Smooth muscle cell (in vitro differentiated cells): ENCODE results near the gene GALNT16. TPM values are rescaled to one million over a fixed set of nuclear protein-coding genes. Genes with fewer than 3 reads are reported as not detected.

Experiments
- DNase-seq: peaks from one replicate; lab custom pipeline; 2025; ENCODE audit not compliant: unreplicated experiment; lab: John Stamatoyannopoulos, UW
- H2AFZ ChIP-seq: fragments of 200-600 bp; sonication (generic); 2 replicates; pipeline ENCODE4 v1.6.0; 2016; ENCODE audit warnings: antibody characterized with exemption, low read depth, mild to moderate bottlenecking
- H3F3A ChIP-seq: fragments of 200-600 bp; sonication (generic); 2 replicates; pipeline ENCODE4 v1.6.0; 2017; ENCODE audit warnings: antibody characterized with exemption, low read depth
- H3K27ac ChIP-seq: fragments of 200-600 bp; sonication (generic); 2 replicates; pipeline ENCODE4 v1.5.1; 2016; ENCODE audit warnings: low read depth, mild to moderate bottlenecking
- H3K27me3 ChIP-seq: fragments of 200-600 bp; sonication (generic); 2 replicates; pipeline ENCODE4 v1.6.1; 2016; ENCODE audit warnings: low read depth, mild to moderate bottlenecking
- H3K36me3 ChIP-seq: fragments of 200-600 bp; sonication (generic); 2 replicates; pipeline ENCODE4 v1.5.1; 2016; ENCODE audit warnings: low read depth
- H3K4me1 ChIP-seq: fragments of 200-600 bp; sonication (generic); 2 replicates; pipeline ENCODE4 v1.5.1; 2016; ENCODE audit warnings: low read depth
- H3K4me2 ChIP-seq: fragments of 200-600 bp; sonication (generic); 2 replicates; pipeline ENCODE4 v1.6.0; 2016; ENCODE audit warnings: mild to moderate bottlenecking
- H3K4me3 ChIP-seq: fragments of 200-600 bp; sonication (generic); 2 replicates; pipeline ENCODE4 v1.5.1; 2016; ENCODE audit warnings: mild to moderate bottlenecking
- H3K79me2 ChIP-seq: fragments of 200-600 bp; sonication (generic); 2 replicates; pipeline ENCODE4 v1.6.0; 2016; ENCODE audit warnings: low read depth, mild to moderate bottlenecking
- H3K9ac ChIP-seq: fragments of 200-600 bp; sonication (generic); 2 replicates; pipeline ENCODE4 v1.6.0; 2016; ENCODE audit warnings: low read depth
- H3K9me3 ChIP-seq: fragments of 200-600 bp; sonication (generic); replicated peaks from 2 replicates; pipeline ENCODE4 v1.5.1; 2016; ENCODE audit warnings: low read depth
- H4K20me1 ChIP-seq: fragments of 200-600 bp; sonication (generic); 2 replicates; pipeline ENCODE4 v1.6.0; 2016; ENCODE audit warnings: low read depth
- CTCF ChIP-seq: fragments of 200-600 bp; sonication (generic); IDR thresholded peaks from 2 replicates; pipeline ENCODE4 v1.5.1; 2017; ENCODE audit warnings: borderline replicate concordance, mild to moderate bottlenecking, antibody characterized with exemption; ENCODE audit not compliant: insufficient read depth, poor library complexity, severe bottlenecking
- WGBS: methylation state at CpG from one replicate; pipeline ENCODE4 v1.1.7; 2016; ENCODE audit warnings: low lambda C conversion rate; 5-methylcytosine and 5-hydroxymethylcytosine counted together
- polyA plus RNA-seq: library from polyadenylated mRNA; unstranded; fragments of >200 nt; fragmentation: Nextera tagmentation; extraction: Ambion mirVana; gene quantifications from 2 replicates; pipeline ENCODE4 v1.2.1, GENCODE V29; 2016
- total RNA-seq: library from RNA; depleted of rRNA; stranded (reverse); fragments of >200 nt; gene quantifications from 2 replicates; pipeline ENCODE4 v1.2.3, GENCODE V29; 2014

The GALNT16 gene
- total and polyA plus RNA-seq, 2 experiments from 2014 or later: 0.54 to 4.7 TPM

- TF ChIP-seq CTCF: no peak
- Histone ChIP-seq H3K27ac (no peak overlapping the region), H2AFZ (no peak overlapping the region), H3K4me1 (no peaks in the 10 kb centered on the region), H3K9ac (no peak overlapping the region), H3K27me3 (no peaks in the 10 kb centered on the region), H4K20me1 (no peaks in the 10 kb centered on the region), H3K4me2 (no peak overlapping the region), H3K36me3 (no peaks in the 10 kb centered on the region), H3K4me3 (no peak overlapping the region), H3K9me3 (no peaks in the 10 kb centered on the region), H3K79me2 (no peaks in the 10 kb centered on the region), H3F3A (no peaks in the 10 kb centered on the region)
- DNase-seq: no peak
- 69% methylated on average over 5 of the region's 5 CpGs for WGBS
Measured at GRCh38 chr14:69291891-69292561, 32.1 kb downstream of the GALNT16 start.

GRCh38 chr14:69298131-69299071 is 38.4 kb downstream of the GALNT16 start:
- 82% methylated on average over 10 of the region's 10 CpGs for WGBS
- H2AFZ ChIP-seq: no peak overlapping the region

GRCh38 chr14:69299286-69300035 is 39.5 kb downstream of the GALNT16 start:
- TF ChIP-seq CTCF: peak; percentile 7
- H4K20me1 ChIP-seq: no peaks in the 10 kb centered on the region
- no peak overlapping the region for H3K27ac ChIP-seq
- H3K4me1 ChIP-seq: no peaks in the 10 kb centered on the region
- no peak overlapping the region for H3K9ac ChIP-seq
- H3K27me3 ChIP-seq: peaks cover 47% of the 10 kb centered on the region
- H3K9me3 ChIP-seq: no peaks in the 10 kb centered on the region
- 83% methylated on average over 11 of the region's 11 CpGs for WGBS
- H3F3A ChIP-seq: no peaks in the 10 kb centered on the region
- H3K4me2 ChIP-seq: no peak overlapping the region
- no peaks in the 10 kb centered on the region for H3K36me3 ChIP-seq
- no peak overlapping the region for H3K4me3 ChIP-seq
- no peaks in the 10 kb centered on the region for H3K79me2 ChIP-seq
- DNase-seq: no peak
- no peak overlapping the region for H2AFZ ChIP-seq

More at GRCh38 chr14:69298131-69299071, 38.4 kb downstream of the GALNT16 start:
- no peaks in the 10 kb centered on the region for H3F3A ChIP-seq
- no peak overlapping the region for H3K4me2 ChIP-seq
- H3K4me1 ChIP-seq: no peaks in the 10 kb centered on the region
- H3K36me3 ChIP-seq: no peaks in the 10 kb centered on the region
- no peaks in the 10 kb centered on the region for H3K79me2 ChIP-seq
- no peaks in the 10 kb centered on the region for H4K20me1 ChIP-seq
- TF ChIP-seq CTCF: no peak
- H3K27me3 ChIP-seq: peaks cover 37% of the 10 kb centered on the region
- no peak overlapping the region for H3K4me3 ChIP-seq
- H3K27ac ChIP-seq: no peak overlapping the region
- no peak for DNase-seq
- no peak overlapping the region for H3K9ac ChIP-seq
- no peaks in the 10 kb centered on the region for H3K9me3 ChIP-seq
